Upper lobe of left lung (tissue), 4 donors: ENCODE results near the gene PHGDH.

Experiments
- CTCF ChIP-seq, 6 experiments: fragments of 450-650 bp in 4 of 6; fragments of 200-600 bp in 2 of 6; sonication (generic) in 2 of 6; IDR thresholded peaks; one replicate each; pipeline ENCODE4 v1.5.1; 2016 to 2019; ENCODE audit warnings: antibody characterized with exemption in 6 of 6
- EP300 ChIP-seq, 4 donors: sonication (generic); formaldehyde crosslinking; IDR thresholded peaks; one replicate each; pipeline ENCODE4 v1.5.1; 2017; ENCODE audit warnings: antibody characterized with exemption in 4 of 4, control low read depth in 2 of 4
- POLR2A ChIP-seq, 4 donors: fragments of 450-650 bp; IDR thresholded peaks; one replicate each; pipeline ENCODE4 v1.5.1; 2016 to 2017; ENCODE audit warnings: antibody characterized with exemption in 4 of 4, mild to moderate bottlenecking in 2 of 4
- POLR2AphosphoS5 ChIP-seq, 2 donors: sonication (generic); formaldehyde crosslinking; IDR thresholded peaks; one replicate each; pipeline ENCODE4 v1.5.1; 2017; ENCODE audit warnings: antibody characterized with exemption in 2 of 2

- TF ChIP-seq CTCF (IDR thresholded peaks at IDR 0.05): no peak
- TF ChIP-seq POLR2A (IDR thresholded peaks at IDR 0.05): no peak
- no peak for TF ChIP-seq EP300 (IDR thresholded peaks at IDR 0.05)
- TF ChIP-seq POLR2AphosphoS5 (IDR thresholded peaks at IDR 0.05): no peak
Observed at GRCh38 chr1:119774746-119775490, 63.2 kb downstream of the PHGDH start.
